Stimulated activated CD8-positive, alpha-beta memory T cell treated with anti-CD3 and anti-CD28 coated beads, Interleukin-4, amount 100 ng/mL, for 4 hours (primary cell): ENCODE data around the gene OR2A7.
"Not testable (repeated sequence)": the region's sequence is repeated elsewhere in the genome, so short reads cannot be mapped to it uniquely, and the experiment has no call there.

Experiments used
- DNase-seq, 2 donors: peaks; one replicate each; pipeline ENCODE4 v3.0.0-alpha.2; 2020; ENCODE audit warnings: low read depth in 2 of 2, low spot score in 1 of 2

The OR2A7 gene

GRCh38 chr7:144255471-144255897 is 9.1 kb downstream of the OR2A7 start:
- no peak for DNase-seq

GRCh38 chr7:144252307-144252706 is 12.3 kb downstream of the OR2A7 start:
- DNase-seq = not testable (repeated sequence)

GRCh38 chr7:144247674-144248330 is 16.8 kb downstream of the OR2A7 start:
- not testable (repeated sequence) for DNase-seq

- not testable (repeated sequence) for DNase-seq
Measured at GRCh38 chr7:144246967-144247366, 17.6 kb downstream of the OR2A7 start.

GRCh38 chr7:144245372-144245771 is 19.2 kb downstream of the OR2A7 start:
- not testable (repeated sequence) for DNase-seq

- not testable (repeated sequence) for DNase-seq
Measured at GRCh38 chr7:144239365-144239764, 25.2 kb downstream of the OR2A7 start, which contains the start of gene OR2A42. Gene OR2A42, minus strand, starts transcription at chr7:144239605. Its CDS starts 6,762 bp downstream, at chr7:144232843.

- DNase-seq = not testable (repeated sequence)
Measured at GRCh38 chr7:144238530-144239082, 26.0 kb downstream of the OR2A7 start.

GRCh38 chr7:144233039-144233438 is 31.6 kb downstream of the OR2A7 start:
- DNase-seq = not testable (repeated sequence)

- DNase-seq = not testable (repeated sequence)
Measured at GRCh38 chr7:144231027-144231426, 33.6 kb downstream of the OR2A7 start.

- not testable (repeated sequence) for DNase-seq
Measured at GRCh38 chr7:144228810-144229209, 35.8 kb downstream of the OR2A7 start.

GRCh38 chr7:144226866-144227265 is 37.7 kb downstream of the OR2A7 start:
- not testable (repeated sequence) for DNase-seq

- not testable (repeated sequence) for DNase-seq
Measured at GRCh38 chr7:144223675-144224074, 40.9 kb downstream of the OR2A7 start.

- DNase-seq = not testable (repeated sequence)
Measured at GRCh38 chr7:144220531-144220930, 44.1 kb downstream of the OR2A7 start.

- not testable (repeated sequence) for DNase-seq
Measured at GRCh38 chr7:144219149-144219548, 45.4 kb downstream of the OR2A7 start.

GRCh38 chr7:144218581-144218980 is 46.0 kb downstream of the OR2A7 start:
- not testable (repeated sequence) for DNase-seq

- DNase-seq = not testable (repeated sequence)
Measured at GRCh38 chr7:144217200-144217599, 47.4 kb downstream of the OR2A7 start.
